Omental fat pad (tissue), 4 donors: ENCODE data around the gene MYO18B. TPM values are rescaled to one million over a fixed set of nuclear protein-coding genes. Genes with fewer than 3 reads are reported as not detected.

Experiments
- ATAC-seq: fragments of 150-250 bp; one replicate; pipeline ENCODE4 v1.9.1; 2016; ENCODE audit warnings: mild to moderate bottlenecking, moderate library complexity; ENCODE audit not compliant: low FRiP score
- DNase-seq: peaks from one replicate; pipeline ENCODE4 v3.0.0-alpha.2; 2019; ENCODE audit warnings: low spot score
- total RNA-seq, 4 donors: library from RNA; depleted of rRNA; stranded (reverse); fragments of >200 nt; gene quantifications; one replicate each; pipeline ENCODE4 v1.1.0, GENCODE V29; 2016
- TF ChIP-seq, protein P1 (sequence below), 3 donors: fragments of 450-650 bp; IDR thresholded peaks; one replicate each; pipeline ENCODE4 v1.5.1; 2016 to 2017; ENCODE audit warnings: antibody characterized with exemption in 3 of 3, mild to moderate bottlenecking in 3 of 3, moderate library complexity in 2 of 3

The MYO18B gene
- total RNA-seq, 4 donors from 2014 or later, result under 0.01 TPM; not detected in 2

DNA sequence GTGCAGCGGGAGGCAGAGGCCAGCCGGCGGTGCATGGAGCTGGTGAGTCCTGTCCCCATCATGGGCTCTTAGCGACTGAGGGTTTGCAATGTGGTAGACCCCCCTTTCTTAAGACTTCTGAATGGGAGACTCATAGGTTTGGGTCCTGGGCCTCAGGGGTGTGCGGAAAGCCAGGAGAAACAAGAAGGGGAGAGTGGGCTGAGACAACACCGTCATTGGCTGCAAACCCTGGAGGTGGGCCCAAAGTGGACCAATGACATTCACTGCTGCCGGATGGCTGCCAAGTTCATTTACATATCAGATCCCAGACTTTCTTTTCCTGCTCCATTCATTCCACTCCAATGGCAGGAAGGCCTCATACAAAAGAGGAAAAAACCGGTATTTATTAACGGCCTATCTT, 213.3 kb downstream of the MYO18B start:
- ATAC-seq (no peak), DNase-seq (no peak)
- TF ChIP-seq, protein P1, sequence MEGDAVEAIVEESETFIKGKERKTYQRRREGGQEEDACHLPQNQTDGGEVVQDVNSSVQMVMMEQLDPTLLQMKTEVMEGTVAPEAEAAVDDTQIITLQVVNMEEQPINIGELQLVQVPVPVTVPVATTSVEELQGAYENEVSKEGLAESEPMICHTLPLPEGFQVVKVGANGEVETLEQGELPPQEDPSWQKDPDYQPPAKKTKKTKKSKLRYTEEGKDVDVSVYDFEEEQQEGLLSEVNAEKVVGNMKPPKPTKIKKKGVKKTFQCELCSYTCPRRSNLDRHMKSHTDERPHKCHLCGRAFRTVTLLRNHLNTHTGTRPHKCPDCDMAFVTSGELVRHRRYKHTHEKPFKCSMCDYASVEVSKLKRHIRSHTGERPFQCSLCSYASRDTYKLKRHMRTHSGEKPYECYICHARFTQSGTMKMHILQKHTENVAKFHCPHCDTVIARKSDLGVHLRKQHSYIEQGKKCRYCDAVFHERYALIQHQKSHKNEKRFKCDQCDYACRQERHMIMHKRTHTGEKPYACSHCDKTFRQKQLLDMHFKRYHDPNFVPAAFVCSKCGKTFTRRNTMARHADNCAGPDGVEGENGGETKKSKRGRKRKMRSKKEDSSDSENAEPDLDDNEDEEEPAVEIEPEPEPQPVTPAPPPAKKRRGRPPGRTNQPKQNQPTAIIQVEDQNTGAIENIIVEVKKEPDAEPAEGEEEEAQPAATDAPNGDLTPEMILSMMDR (IDR thresholded peaks at IDR 0.05), result no peak

DNA sequence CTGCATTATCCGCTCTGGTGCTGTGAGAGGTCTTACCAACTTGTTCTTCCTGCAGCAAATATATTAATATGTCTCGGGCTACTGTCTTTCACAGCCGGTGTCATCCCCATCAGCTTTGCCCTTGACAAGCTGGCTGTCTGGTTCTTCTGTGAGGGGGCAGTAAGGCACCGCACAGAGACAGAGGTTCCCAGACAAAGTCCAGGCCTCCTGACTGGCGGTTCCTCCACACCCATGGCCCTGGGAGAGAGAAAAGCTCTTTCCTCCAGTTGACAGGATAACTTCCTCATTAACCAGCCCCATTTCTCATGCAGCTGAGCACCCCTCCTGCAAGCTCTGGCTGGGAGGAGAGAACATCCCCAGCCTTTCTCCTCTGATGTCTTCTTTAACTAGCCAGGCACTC, 214.8 kb downstream of the MYO18B start:
- TF ChIP-seq, protein P1 (IDR thresholded peaks at IDR 0.05), result no peak
- DNase-seq (no peak), ATAC-seq (no peak)

DNA sequence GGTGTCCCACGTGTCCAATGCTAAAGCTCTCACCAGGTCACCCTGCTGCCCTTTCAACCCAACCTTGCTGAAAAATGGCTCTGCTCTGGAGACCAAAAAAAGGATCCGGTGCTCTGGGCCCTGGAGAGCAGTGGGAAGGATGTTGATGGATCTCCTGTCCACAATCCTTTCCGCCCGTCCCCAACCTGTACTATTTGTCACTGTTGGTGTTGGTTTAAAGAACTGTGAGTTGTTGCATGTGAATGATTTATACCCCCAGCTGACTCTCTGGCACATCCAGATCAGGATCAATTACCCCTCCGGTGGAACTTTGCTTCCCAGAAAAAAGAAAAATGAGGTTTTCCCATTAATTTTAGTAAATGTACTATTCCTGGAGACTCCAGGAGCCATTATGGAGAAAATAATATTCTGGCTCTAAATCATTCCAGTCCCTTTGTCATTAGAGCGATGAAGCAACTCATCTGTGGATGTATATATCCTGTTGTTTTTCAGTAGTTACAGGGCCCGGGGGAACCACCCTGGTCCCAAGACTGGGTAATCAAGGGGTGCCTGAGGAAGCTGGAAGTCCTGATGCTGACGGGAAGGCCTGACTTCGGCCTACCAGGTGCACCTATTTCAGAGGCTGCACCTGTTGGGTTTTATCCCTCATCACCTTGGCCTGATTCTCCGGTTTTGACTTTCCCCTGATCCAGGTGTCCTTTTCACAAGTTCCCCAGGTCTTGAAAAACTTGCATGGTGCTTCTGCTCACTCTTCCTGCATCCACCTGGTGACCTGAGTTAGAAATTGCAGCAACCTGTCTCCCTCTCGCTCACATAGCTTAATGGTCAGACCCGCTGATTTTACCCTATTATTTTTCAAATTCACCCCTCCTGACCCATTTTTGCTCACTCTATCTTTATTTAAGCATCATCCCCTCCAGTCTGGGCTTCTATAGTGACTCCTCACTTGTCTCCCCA, 218.1 kb downstream of the MYO18B start:
- TF ChIP-seq, protein P1 (IDR thresholded peaks at IDR 0.05), result no peak
- ATAC-seq (no peak), DNase-seq (no peak)

DNA sequence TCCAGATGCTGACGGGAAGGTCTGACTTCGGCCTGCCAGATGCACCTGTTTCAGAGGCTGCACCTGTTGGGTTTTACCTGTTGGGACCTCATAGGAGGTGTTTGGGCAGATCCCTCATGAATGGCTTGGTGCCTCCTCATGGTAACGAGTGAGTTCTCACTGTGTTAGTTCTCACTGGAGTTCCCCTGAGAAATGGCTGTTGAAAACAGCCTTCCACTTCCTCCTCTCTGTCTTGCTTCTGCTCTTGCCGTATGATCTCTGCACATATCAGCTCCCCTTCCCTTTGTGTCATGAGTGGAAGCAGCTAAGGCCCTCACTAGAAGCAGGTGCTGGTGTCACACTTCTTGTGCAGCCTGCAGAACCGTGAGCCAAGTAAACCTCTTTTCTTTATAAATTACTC, 219.7 kb downstream of the MYO18B start:
- no peak for DNase-seq
- no peak for ATAC-seq
- TF ChIP-seq, protein P1 (IDR thresholded peaks at IDR 0.05), result no peak

DNA sequence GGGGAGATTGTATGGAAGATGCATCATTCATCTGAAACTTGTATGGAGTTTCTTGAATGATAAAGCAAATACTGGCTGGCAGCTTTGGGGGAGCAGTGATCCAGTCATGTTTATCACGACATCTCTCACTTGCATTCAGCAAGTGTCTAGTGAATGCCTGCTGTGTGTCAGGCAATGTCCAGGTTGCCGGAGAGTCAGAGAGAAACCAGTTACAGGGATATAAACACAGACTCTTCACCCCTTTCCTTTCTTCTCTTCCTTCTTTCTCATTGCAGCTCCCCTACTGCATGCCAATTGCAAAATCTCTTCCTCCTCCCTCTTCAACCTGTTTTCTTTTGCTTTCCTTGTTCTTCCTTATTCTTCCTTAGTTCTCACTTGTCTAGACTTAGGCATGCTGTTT, 220.7 kb downstream of the MYO18B start:
- DNase-seq, result no peak
- TF ChIP-seq, protein P1 (IDR thresholded peaks at IDR 0.05), result no peak
- ATAC-seq, result no peak

DNA sequence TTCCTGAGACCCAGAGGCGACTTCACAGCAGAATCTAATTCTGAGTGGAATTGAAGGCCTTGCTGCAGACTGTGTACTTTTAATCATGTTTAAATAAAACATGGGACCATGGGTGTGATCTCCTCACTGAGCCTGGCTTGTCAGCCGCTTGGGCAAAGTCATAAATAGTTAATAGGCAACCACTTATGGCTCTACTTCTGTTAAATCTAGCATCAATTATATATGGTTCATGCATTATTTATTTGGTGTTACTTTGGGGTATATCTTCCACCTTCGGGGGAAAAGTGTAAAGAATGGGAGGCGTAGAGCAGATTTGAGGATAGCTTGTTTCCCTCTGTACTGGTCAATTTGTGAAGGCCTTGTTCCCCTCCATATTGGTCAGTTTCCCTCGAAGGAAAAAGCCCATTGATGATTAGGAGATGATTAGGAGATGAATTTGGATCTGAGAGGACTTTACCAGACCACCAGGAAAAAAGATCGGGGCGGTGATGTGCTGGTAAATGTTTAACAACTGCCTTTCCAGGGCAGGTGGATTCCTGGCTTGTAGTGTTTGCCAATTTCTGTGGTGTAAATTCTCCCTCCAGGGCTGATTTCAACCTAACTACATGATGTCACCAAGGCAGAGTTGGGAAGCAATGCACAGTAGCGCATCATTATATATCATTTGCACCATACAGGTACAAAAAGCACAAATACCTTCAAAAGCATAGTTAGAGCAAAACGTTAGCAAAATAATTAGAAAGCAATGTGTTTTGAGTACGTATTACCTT, 223.2 kb downstream of the MYO18B start:
- TF ChIP-seq, protein P1 (IDR thresholded peaks at IDR 0.05), result no peak
- DNase-seq (no peak), ATAC-seq (no peak)
